B cell (primary cell): ENCODE data around the gene C1QL1. TPM values are rescaled to one million over a fixed set of nuclear protein-coding genes. Genes with fewer than 3 reads are reported as not detected.

Experiments used
- ATAC-seq: fragments of 200-7000 bp; cut with Tn5 transposase; one replicate; pipeline ENCODE4 v1.10.0; 2021; ENCODE audit warnings: low read depth, mild to moderate bottlenecking, moderate number of reproducible peaks, moderate library complexity
- CTCF ChIA-PET: fragments of 350-600 bp; sonication (Branson Sonifier 250); formaldehyde crosslinking; loops from one replicate; lab custom pipeline; 2021; ENCODE audit warnings: antibody characterized with exemption, inconsistent platforms; lab: Charles Lee
- POLR2A ChIA-PET: fragments of 350-600 bp; sonication (Branson Sonifier 250); formaldehyde crosslinking; loops from one replicate; lab custom pipeline; 2021; ENCODE audit warnings: antibody characterized with exemption; lab: Charles Lee
- DNase-seq: peaks from one replicate; pipeline ENCODE4 v3.0.0; 2013
- H2AFZ ChIP-seq: 2 replicates; pipeline ENCODE4 v1.6.1; 2012; ENCODE audit warnings: mild to moderate bottlenecking, low read depth, low read length; ENCODE audit not compliant: insufficient read depth, poor library complexity, severe bottlenecking
- H3K27ac ChIP-seq, 2 donors: 1 replicate in 1 of 2; 2 replicates in 1 of 2; pipeline ENCODE4 v1.5.1; 2012 to 2013; ENCODE audit warnings: low read length in 2 of 2, mild to moderate bottlenecking in 2 of 2, moderate library complexity in 1 of 2
- H3K27me3 ChIP-seq, 4 experiments: fragments of 200-600 bp in 1 of 4; sonication (generic) in 1 of 4; replicated peaks in 1 of 4; 1 replicate in 2 of 4; 2 replicates in 2 of 4; pipeline versions ENCODE4 v1.6.1 to v1.7.0; 2013 to 2016; ENCODE audit warnings: low read length in 3 of 4, mild to moderate bottlenecking in 2 of 4, mixed read lengths in 1 of 4, moderate library complexity in 1 of 4; ENCODE audit not compliant: insufficient read depth in 4 of 4, control insufficient read depth in 3 of 4; ENCODE audit errors: control extremely low read depth in 1 of 4
- H3K36me3 ChIP-seq, 2 experiments: replicated peaks in 1 of 2; 1 replicate in 1 of 2; 2 replicates in 1 of 2; pipeline versions ENCODE4 v1.6.1 to v1.7.1; 2013; ENCODE audit warnings: low read length in 1 of 2; ENCODE audit not compliant: insufficient read depth in 2 of 2, control insufficient read depth in 1 of 2; ENCODE audit errors: control extremely low read depth in 1 of 2, extremely low read depth in 1 of 2
- H3K4me1 ChIP-seq, 2 donors: fragments of 200-600 bp in 1 of 2; sonication (generic) in 1 of 2; 1 replicate in 1 of 2; 2 replicates in 1 of 2; pipeline versions ENCODE4 v1.5.1 to v1.6.1; 2013 to 2017; ENCODE audit warnings: low read length in 2 of 2; ENCODE audit not compliant: control insufficient read depth in 2 of 2, insufficient read depth in 2 of 2
- H3K4me2 ChIP-seq: replicated peaks from 2 replicates; pipeline ENCODE3; 2012; ENCODE audit warnings: mild to moderate bottlenecking, low read depth, low read length; ENCODE audit not compliant: poor library complexity, severe bottlenecking
- H3K4me3 ChIP-seq, 5 experiments: fragments of 200-600 bp in 1 of 5; sonication (generic) in 1 of 5; 1 replicate in 3 of 5; 2 replicates in 2 of 5; pipeline versions ENCODE4 v1.5.1 to v1.7.0; 2011 to 2016; ENCODE audit warnings: low read length in 4 of 5, mild to moderate bottlenecking in 4 of 5, low read depth in 2 of 5, control low read depth in 1 of 5, moderate library complexity in 1 of 5; ENCODE audit not compliant: insufficient read depth in 1 of 5; ENCODE audit errors: control extremely low read depth in 1 of 5, extremely low read depth in 1 of 5
- H3K79me2 ChIP-seq: fragments of 200-600 bp; sonication (generic); one replicate; pipeline ENCODE4 v1.6.0; 2016; ENCODE audit warnings: low read length; ENCODE audit not compliant: control insufficient read depth, insufficient read depth
- H3K9ac ChIP-seq: fragments of 200-600 bp; sonication (generic); 2 replicates; pipeline ENCODE4 v1.6.1; 2017; ENCODE audit warnings: mild to moderate bottlenecking, low read length, moderate library complexity
- H3K9me3 ChIP-seq, 3 donors: one replicate each; pipeline versions ENCODE4 v1.6.1 to v1.7.1; 2013; ENCODE audit warnings: low read length in 2 of 3; ENCODE audit not compliant: control insufficient read depth in 2 of 3, insufficient read depth in 1 of 3; ENCODE audit errors: control extremely low read depth in 1 of 3
- H4K20me1 ChIP-seq: 2 replicates; pipeline ENCODE4 v1.6.0; 2012; ENCODE audit warnings: mild to moderate bottlenecking, low read length; ENCODE audit not compliant: insufficient read depth, control insufficient read depth, poor library complexity, severe bottlenecking
- H3K27ac Mint-ChIP-seq: one replicate; pipeline ENCODE4 v1.8.0; 2021; ENCODE audit warnings: mixed read lengths
- H3K27me3 Mint-ChIP-seq: one replicate; pipeline ENCODE4 v1.8.0; 2021; ENCODE audit warnings: mixed read lengths
- H3K4me1 Mint-ChIP-seq: one replicate; pipeline ENCODE4 v1.8.0; 2021; ENCODE audit warnings: mixed read lengths
- H3K4me3 Mint-ChIP-seq: one replicate; pipeline ENCODE4 v1.8.0; 2021; ENCODE audit warnings: mixed read lengths
- H3K9me3 Mint-ChIP-seq: one replicate; pipeline ENCODE4 v1.8.0; 2022; ENCODE audit warnings: mixed read lengths; ENCODE audit not compliant: insufficient read depth
- CTCF ChIP-seq: fragments of 200-600 bp; IDR thresholded peaks from one replicate; pipeline ENCODE4 v1.8.0; 2022; ENCODE audit warnings: antibody characterized with exemption, mild to moderate bottlenecking
- EZH2 ChIP-seq: IDR thresholded peaks from 2 replicates; pipeline ENCODE4 v1.6.1; 2012; ENCODE audit warnings: borderline replicate concordance, low read depth, mild to moderate bottlenecking, moderate library complexity, low read length; ENCODE audit not compliant: insufficient read depth, poor library complexity, severe bottlenecking
- WGBS: methylation state at CpG from one replicate; pipeline ENCODE4 v1.1.5; 2013; ENCODE audit warnings: missing lambda C conversion rate; ENCODE audit not compliant: insufficient coverage; 5-methylcytosine and 5-hydroxymethylcytosine counted together
- intact Hi-C: fragments of 100-400 bp; cut with micrococcal nuclease; formaldehyde crosslinking; loops from one replicate; pipeline ENCODE4 v1.10.0; 2022
- polyA plus RNA-seq: library from polyadenylated mRNA; depleted of rRNA; stranded (reverse); fragments of >200 nt; gene quantifications from 2 replicates; pipeline ENCODE4 v1.2.3, GENCODE V29; 2012
- total RNA-seq, 2 donors: library from RNA; stranded (reverse); fragments of 120-200 nt in 1 of 2; gene quantifications; 1 replicate in 1 of 2; 2 replicates in 1 of 2; pipeline versions ENCODE4 v1.2.3 to v1.2.4, GENCODE V29; 2013 to 2022

C1QL1 gene
- total and polyA plus RNA-seq, 2 donors (not counting 1 experiment from before 2014, with no cell fraction given): not detected

GRCh38 chr17:44970136-44970741, 2.1 kb upstream of the C1QL1 start:
- H3K79me2 ChIP-seq: no peaks in the 10 kb centered on the region
- H3K36me3 ChIP-seq: no peaks in the 10 kb centered on the region
- H3K27ac ChIP-seq: no peak overlapping the region
- DNase-seq: peak; percentile 45
- ChIA-PET CTCF (no interaction called here), POLR2A (no interaction called here)
- peak overlapping the region; percentile 84 for H3K4me2 ChIP-seq
- H4K20me1 ChIP-seq: peaks cover 4% of the 10 kb centered on the region
- peaks cover 32 to 45% of the 10 kb centered on the region in 2 donors for H3K4me1 ChIP-seq
- peaks cover 0 to 47% (median 31%) of the 10 kb centered on the region in 4 experiments for H3K27me3 ChIP-seq
- TF ChIP-seq EZH2: no peak
- TF ChIP-seq CTCF: no peak
- peaks cover 40% of the 10 kb centered on the region for H3K4me1 Mint-ChIP-seq
- H3K4me3 Mint-ChIP-seq: peak overlapping the region; percentile 75
- H3K27ac Mint-ChIP-seq: no peak overlapping the region
- no peaks in the 10 kb centered on the region for H3K9me3 Mint-ChIP-seq
- peak overlapping the region; percentile 77 for H2AFZ ChIP-seq
- WGBS: under 1% methylated on average over 51 of the region's 55 CpGs
- intact Hi-C loops: loop anchor here (5.0 kb wide), 1 partner anchor 52 kb away; no protein-coding TSS in a partner anchor
- ATAC-seq: no peak
- H3K9ac ChIP-seq: peak overlapping the region; percentile 50
- H3K9me3 ChIP-seq: peaks cover 0 to 37% (median 0%) of the 10 kb centered on the region in 3 donors
- peak overlapping the region in 3 of 5 experiments; percentile 23 to 36 (median 29) for H3K4me3 ChIP-seq
- peaks cover 50% of the 10 kb centered on the region for H3K27me3 Mint-ChIP-seq

- no peak overlapping the region for H3K9ac ChIP-seq
- intact Hi-C loops: no loop called here
- H2AFZ ChIP-seq: peak overlapping the region; percentile 62
- H3K79me2 ChIP-seq: no peaks in the 10 kb centered on the region
- H3K4me1 ChIP-seq: peaks cover 32 to 45% of the 10 kb centered on the region in 2 donors
- peaks cover 0 to 37% (median 0%) of the 10 kb centered on the region in 3 donors for H3K9me3 ChIP-seq
- TF ChIP-seq CTCF: no peak
- H3K27me3 ChIP-seq: peaks cover 0 to 53% (median 34%) of the 10 kb centered on the region in 4 experiments
- no peaks in the 10 kb centered on the region for H3K36me3 ChIP-seq
- no peak overlapping the region for H3K27ac ChIP-seq
- Mint-ChIP-seq H3K4me1 (peaks cover 40% of the 10 kb centered on the region), H3K4me3 (peak overlapping the region; percentile 75), H3K9me3 (no peaks in the 10 kb centered on the region), H3K27ac (no peak overlapping the region), H3K27me3 (peaks cover 51% of the 10 kb centered on the region)
- H4K20me1 ChIP-seq: peaks cover 4% of the 10 kb centered on the region
- peak overlapping the region in 1 of 5 experiments; percentile 0 for H3K4me3 ChIP-seq
- H3K4me2 ChIP-seq: peak overlapping the region; percentile 84
- ChIA-PET POLR2A (no interaction called here), CTCF (interaction anchor here (1.5 kb wide), 1 partner anchor 18 kb away, joined by 3 read pairs; no protein-coding TSS in a partner anchor)
- ATAC-seq: no peak
- 25% methylated on average over 15 of the region's 19 CpGs for WGBS
- peak; percentile 40 for DNase-seq
Measured at GRCh38 chr17:44969144-44969780, 1.2 kb upstream of the C1QL1 start.
